ENCODE data around the gene HES7.
"Not testable (repeated sequence)": the region's sequence is repeated elsewhere in the genome, so short reads cannot be mapped to it uniquely, and the experiment has no call there.

Gene HES7

GRCh38 chr17:8123695-8124349 is at the start of gene HES7:
Gene HES7 (minus strand): TSS chr17:8124106. CDS start chr17:8124084, 22 bp downstream.
- Histone ChIP-seq H3K27ac (ENCODE audit: low read length) (no peak within 1 kb of the TSS), H3K4me3 (ENCODE audit: low read length) (peak within 1 kb of the TSS; percentile 73; the same call in 1 of the 2 replicates), H3K27me3 (ENCODE audit: control insufficient read depth, insufficient read depth, low read length) (peaks cover 37% of the 10 kb centered on the region), H3K36me3 (ENCODE audit: control insufficient read depth, insufficient read depth, low read length) (no peaks in the 10 kb centered on the region; the same call in 1 of the 2 replicates), H3K9me3 (ENCODE audit: control insufficient read depth, insufficient read depth, low read length) (no peaks in the 10 kb centered on the region), H3K4me1 (ENCODE audit: control insufficient read depth, insufficient read depth, low read length) (0 out of 2 replicates have a peak, but pooled peaks cover 3% of the 10 kb centered on the region)
- DNase-seq (ENCODE audit: low read depth, low spot score) = no peak
- no CpG with 5 or more reads among the region's 29 CpGs for WGBS (ENCODE audit: insufficient coverage, insufficient read length)

- no CpG with 5 or more reads among the region's 23 CpGs for WGBS (ENCODE audit: insufficient coverage, insufficient read length)
- Histone ChIP-seq H3K9me3 (ENCODE audit: control insufficient read depth, insufficient read depth, low read length) (no peaks in the 10 kb centered on the region), H3K27me3 (ENCODE audit: control insufficient read depth, insufficient read depth, low read length) (no peaks in the 10 kb centered on the region), H3K4me1 (ENCODE audit: control insufficient read depth, insufficient read depth, low read length) (peaks cover 5% of the 10 kb centered on the region), H3K4me3 (ENCODE audit: low read length) (peak overlapping the region; percentile 41; the same call in 1 of the 2 replicates), H3K36me3 (ENCODE audit: control insufficient read depth, insufficient read depth, low read length) (no peaks in the 10 kb centered on the region), H3K27ac (ENCODE audit: low read length) (no peak overlapping the region)
- no peak for DNase-seq (ENCODE audit: low read depth, low spot score)
Observed at GRCh38 chr17:8173056-8173870, 49.4 kb upstream of the HES7 start.

DNA sequence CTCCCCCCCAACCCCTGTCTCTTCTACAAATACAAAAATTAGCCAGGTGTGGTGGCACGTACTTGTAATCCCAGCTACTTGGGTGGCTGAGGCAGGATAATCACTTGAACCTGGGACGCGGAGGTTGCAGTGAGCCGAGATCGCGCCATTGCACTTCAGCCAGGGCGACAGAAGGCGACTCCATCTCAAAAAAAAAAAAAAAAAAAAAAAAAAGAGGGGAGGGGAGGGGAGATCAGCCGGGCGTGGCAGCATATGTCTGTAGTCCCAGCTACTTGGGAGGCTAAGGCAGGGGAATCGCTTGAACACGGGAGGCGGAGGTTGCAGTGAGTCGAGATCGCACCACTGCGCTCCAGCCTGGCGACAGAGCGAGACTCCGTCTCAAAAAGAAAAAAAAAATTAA is 46.3 kb upstream of the HES7 start:
- H3K27me3 ChIP-seq (ENCODE audit: control insufficient read depth, insufficient read depth, low read length); H3K4me1 ChIP-seq (ENCODE audit: control insufficient read depth, insufficient read depth, low read length); H3K4me3 ChIP-seq (ENCODE audit: low read length); DNase-seq (ENCODE audit: low read depth, low spot score); H3K9me3 ChIP-seq (ENCODE audit: control insufficient read depth, insufficient read depth, low read length); H3K27ac ChIP-seq (ENCODE audit: low read length); H3K36me3 ChIP-seq (ENCODE audit: control insufficient read depth, insufficient read depth, low read length): not testable (repeated sequence)
- WGBS (ENCODE audit: insufficient coverage, insufficient read length) = no CpG with 5 or more reads among the region's 19 CpGs

DNA sequence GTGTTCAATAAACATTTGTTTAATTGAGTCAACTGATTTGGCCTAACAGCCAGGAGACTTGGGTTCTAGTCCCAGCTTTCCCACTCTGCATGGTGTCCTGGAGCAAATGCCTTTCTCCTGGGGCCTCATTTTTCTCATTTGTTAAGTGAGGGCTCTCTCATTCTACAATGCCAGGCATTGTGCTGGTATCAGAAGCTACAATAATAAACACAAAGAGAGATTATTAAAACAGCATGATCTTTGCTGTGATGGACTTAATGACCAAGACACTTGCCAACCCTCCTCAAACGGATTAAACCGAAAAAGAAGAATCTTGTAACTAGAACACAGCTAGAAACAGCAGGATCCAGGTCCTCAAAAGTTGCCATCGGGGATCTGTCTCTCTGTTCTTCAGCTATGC is 43.6 kb upstream of the HES7 start:
- no peaks in the 10 kb centered on the region for H3K36me3 ChIP-seq (ENCODE audit: control insufficient read depth, insufficient read depth, low read length)
- H3K4me3 ChIP-seq (ENCODE audit: low read length) = no peak overlapping the region
- H3K4me1 ChIP-seq (ENCODE audit: control insufficient read depth, insufficient read depth, low read length) = peaks cover 4% of the 10 kb centered on the region
- no CpG with 5 or more reads among the region's 3 CpGs for WGBS (ENCODE audit: insufficient coverage, insufficient read length)
- H3K27ac ChIP-seq (ENCODE audit: low read length) = no peak overlapping the region
- H3K27me3 ChIP-seq (ENCODE audit: control insufficient read depth, insufficient read depth, low read length) = no peaks in the 10 kb centered on the region
- H3K9me3 ChIP-seq (ENCODE audit: control insufficient read depth, insufficient read depth, low read length) = no peaks in the 10 kb centered on the region
- DNase-seq (ENCODE audit: low read depth, low spot score) = no peak

- Histone ChIP-seq H3K36me3 (ENCODE audit: control insufficient read depth, insufficient read depth, low read length) (no peaks in the 10 kb centered on the region), H3K9me3 (ENCODE audit: control insufficient read depth, insufficient read depth, low read length) (no peaks in the 10 kb centered on the region), H3K27me3 (ENCODE audit: control insufficient read depth, insufficient read depth, low read length) (no peaks in the 10 kb centered on the region), H3K27ac (ENCODE audit: low read length) (no peak overlapping the region), H3K4me1 (ENCODE audit: control insufficient read depth, insufficient read depth, low read length) (peaks cover 5% of the 10 kb centered on the region), H3K4me3 (ENCODE audit: low read length) (no peak overlapping the region)
- WGBS (ENCODE audit: insufficient coverage, insufficient read length) = no CpG with 5 or more reads among the region's 6 CpGs
- DNase-seq (ENCODE audit: low read depth, low spot score) = no peak
Observed at GRCh38 chr17:8166731-8167130, 42.8 kb upstream of the HES7 start.

GRCh38 chr17:8164815-8165131 is 40.9 kb upstream of the HES7 start:
- no peaks in the 10 kb centered on the region for H3K36me3 ChIP-seq (ENCODE audit: control insufficient read depth, insufficient read depth, low read length)
- no peaks in the 10 kb centered on the region for H3K27me3 ChIP-seq (ENCODE audit: control insufficient read depth, insufficient read depth, low read length)
- peaks cover 5% of the 10 kb centered on the region for H3K4me1 ChIP-seq (ENCODE audit: control insufficient read depth, insufficient read depth, low read length)
- no peak overlapping the region for H3K27ac ChIP-seq (ENCODE audit: low read length)
- no CpG with 5 or more reads among the region's 6 CpGs for WGBS (ENCODE audit: insufficient coverage, insufficient read length)
- no peak for DNase-seq (ENCODE audit: low read depth, low spot score)
- H3K4me3 ChIP-seq (ENCODE audit: low read length) = no peak overlapping the region
- no peaks in the 10 kb centered on the region for H3K9me3 ChIP-seq (ENCODE audit: control insufficient read depth, insufficient read depth, low read length)

DNA sequence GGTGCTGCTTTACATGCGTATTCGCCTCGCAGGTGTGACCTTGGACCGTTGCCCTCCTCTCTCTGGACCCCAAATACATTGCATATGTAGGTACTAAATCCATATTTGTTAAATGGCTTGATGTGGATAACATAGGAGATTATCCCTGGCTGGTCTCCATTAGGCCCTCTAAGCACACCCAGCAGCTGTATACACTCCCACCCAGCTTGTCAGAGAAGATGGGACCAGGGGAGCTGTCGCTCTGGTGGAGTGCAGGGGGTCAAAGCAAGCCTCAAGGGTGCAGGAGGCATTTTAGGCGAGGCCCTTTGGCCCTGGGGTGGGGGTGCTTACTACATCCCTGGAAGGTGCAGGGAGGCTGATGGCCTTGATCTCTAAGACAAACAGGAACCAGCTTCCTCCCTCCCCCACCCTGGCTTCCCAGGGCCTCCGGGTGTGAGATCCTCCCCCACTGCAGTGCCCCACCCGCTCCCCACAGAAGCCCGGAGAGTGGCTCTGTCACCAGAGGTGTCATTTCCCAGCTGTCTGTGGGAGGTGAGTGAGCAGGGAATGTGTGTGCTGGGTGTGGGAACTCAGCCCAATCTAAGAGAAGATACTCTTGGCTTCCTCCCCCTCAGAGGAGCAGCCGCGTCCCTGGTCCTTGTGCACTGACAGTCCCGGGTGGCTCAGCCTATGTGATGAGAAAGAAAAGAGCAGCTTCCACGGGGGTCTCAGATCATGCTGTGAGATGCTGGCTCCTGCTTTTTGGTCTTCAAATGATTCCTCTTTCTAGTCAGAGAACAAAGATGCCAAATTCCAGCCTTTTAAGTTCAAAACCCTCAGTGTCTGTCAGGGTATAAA is 40.3 kb upstream of the HES7 start:
- Histone ChIP-seq H3K36me3 (ENCODE audit: control insufficient read depth, insufficient read depth, low read length) (no peaks in the 10 kb centered on the region), H3K27ac (ENCODE audit: low read length) (no peak overlapping the region), H3K4me3 (ENCODE audit: low read length) (no peak overlapping the region), H3K4me1 (ENCODE audit: control insufficient read depth, insufficient read depth, low read length) (peaks cover 5% of the 10 kb centered on the region), H3K27me3 (ENCODE audit: control insufficient read depth, insufficient read depth, low read length) (no peaks in the 10 kb centered on the region), H3K9me3 (ENCODE audit: control insufficient read depth, insufficient read depth, low read length) (no peaks in the 10 kb centered on the region)
- no peak for DNase-seq (ENCODE audit: low read depth, low spot score)
- WGBS (ENCODE audit: insufficient coverage, insufficient read length) = no CpG with 5 or more reads among the region's 13 CpGs

DNA sequence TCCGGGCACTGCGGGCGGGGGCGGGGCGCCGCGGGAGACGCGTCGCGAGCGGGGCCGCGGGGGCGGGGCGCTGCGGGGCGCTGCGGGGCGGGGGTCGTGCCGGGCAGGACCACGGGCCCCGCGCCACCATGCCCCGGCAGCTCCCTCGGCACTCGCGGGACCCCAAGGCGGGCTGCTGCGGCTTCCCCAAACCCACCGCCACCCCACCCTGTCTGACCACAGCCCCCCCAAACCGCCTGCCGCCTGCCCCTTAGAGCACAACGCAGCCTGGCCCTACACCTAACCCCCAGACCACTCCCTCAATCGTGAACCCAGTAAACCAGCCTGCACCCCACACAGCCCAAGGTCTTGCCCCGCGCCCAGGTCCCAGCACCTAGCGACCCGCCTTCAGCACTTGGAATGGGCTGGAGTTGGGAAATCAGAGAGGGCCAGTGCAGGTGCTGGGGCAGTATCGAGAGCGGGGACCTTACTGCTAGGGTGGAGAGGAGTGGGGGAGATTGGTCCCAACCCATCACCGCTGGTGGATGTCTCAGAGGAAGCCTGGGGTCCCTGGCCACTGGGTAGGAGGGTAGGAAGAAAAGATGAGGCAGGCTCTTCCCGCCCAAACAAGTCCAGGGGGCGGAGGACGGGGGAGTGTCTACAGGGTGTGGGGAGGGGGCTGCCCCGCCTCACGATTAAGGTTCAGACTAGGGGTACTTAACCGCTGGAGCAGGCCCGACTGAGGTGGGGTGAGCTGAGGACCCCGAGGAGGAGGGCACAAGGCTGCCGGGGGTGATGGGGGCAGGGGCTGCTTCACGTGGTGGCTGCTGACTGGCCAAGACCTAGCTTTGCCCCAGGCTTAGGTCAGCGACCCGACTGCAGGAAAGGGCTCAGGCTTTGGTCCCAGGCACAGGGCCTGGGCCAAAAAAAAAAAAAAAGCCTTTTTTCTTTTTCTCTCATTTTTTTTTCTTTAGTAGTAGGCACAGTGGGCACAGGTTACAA is 39.4 kb upstream of the HES7 start:
- Histone ChIP-seq H3K9me3 (ENCODE audit: control insufficient read depth, insufficient read depth, low read length) (no peaks in the 10 kb centered on the region), H3K36me3 (ENCODE audit: control insufficient read depth, insufficient read depth, low read length) (no peaks in the 10 kb centered on the region), H3K4me3 (ENCODE audit: low read length) (peak overlapping the region; percentile 97; the same call in 1 of the 2 replicates), H3K27me3 (ENCODE audit: control insufficient read depth, insufficient read depth, low read length) (no peaks in the 10 kb centered on the region), H3K27ac (ENCODE audit: low read length) (no peak overlapping the region), H3K4me1 (ENCODE audit: control insufficient read depth, insufficient read depth, low read length) (peaks cover 5% of the 10 kb centered on the region)
- no peak for DNase-seq (ENCODE audit: low read depth, low spot score)
- no CpG with 5 or more reads among the region's 55 CpGs for whole genome bisulfite sequencing (ENCODE audit: insufficient coverage, insufficient read length)

- H3K36me3 ChIP-seq (ENCODE audit: control insufficient read depth, insufficient read depth, low read length) = no peaks in the 10 kb centered on the region
- H3K4me3 ChIP-seq (ENCODE audit: low read length) = peak within 1 kb of the TSS; percentile 97
- DNase-seq (ENCODE audit: low read depth, low spot score) = no peak
- H3K27me3 ChIP-seq (ENCODE audit: control insufficient read depth, insufficient read depth, low read length) = no peaks in the 10 kb centered on the region
- H3K9me3 ChIP-seq (ENCODE audit: control insufficient read depth, insufficient read depth, low read length) = no peaks in the 10 kb centered on the region
- peaks cover 5% of the 10 kb centered on the region for H3K4me1 ChIP-seq (ENCODE audit: control insufficient read depth, insufficient read depth, low read length)
- no CpG with 5 or more reads among the region's 75 CpGs for WGBS (ENCODE audit: insufficient coverage, insufficient read length)
- H3K27ac ChIP-seq (ENCODE audit: low read length) = no peak within 1 kb of the TSS
Observed at GRCh38 chr17:8162233-8162996, 38.5 kb upstream of the HES7 start, which contains the start of gene VAMP2. Gene VAMP2 (minus strand): TSS chr17:8162948. CDS start chr17:8162879, 69 bp downstream.

Data from iPS DF 6.9 (cell line).